HG03135 (cell line): ENCODE measurements around the gene ADAM19.
"Not testable (repeated sequence)": the region's sequence is repeated elsewhere in the genome, so short reads cannot be mapped to it uniquely, and the experiment has no call there.

Source experiments
- ATAC-seq: cut with Tn5 transposase; IDR thresholded peaks from one replicate; pipeline ENCODE4 v1.9.1; 2021; ENCODE audit warnings: mild to moderate bottlenecking, moderate library complexity; ENCODE audit not compliant: unreplicated experiment

The ADAM19 gene

GRCh38 chr5:157444224-157444623, 131.4 kb downstream of the ADAM19 start:
- no peak for ATAC-seq

- ATAC-seq: no peak
Observed at GRCh38 chr5:157443041-157443549, 132.5 kb downstream of the ADAM19 start.

GRCh38 chr5:157434096-157434495, 141.5 kb downstream of the ADAM19 start:
- no peak for ATAC-seq

GRCh38 chr5:157431544-157432200, 143.9 kb downstream of the ADAM19 start:
- no peak for ATAC-seq

GRCh38 chr5:157429920-157430319, 145.7 kb downstream of the ADAM19 start:
- not testable (repeated sequence) for ATAC-seq
